NK-92 (cell line): ENCODE data around the gene PRR20B.
"Not testable (repeated sequence)": the region's sequence is repeated elsewhere in the genome, so short reads cannot be mapped to it uniquely, and the experiment has no call there.

Experiments
- DNase-seq: peaks from one replicate; lab custom pipeline; 2025; ENCODE audit not compliant: unreplicated experiment; lab: John Stamatoyannopoulos, UW

PRR20B gene

GRCh38 chr13:57147188-57147587 lies at the start of gene PRR20B:
Gene PRR20B (plus strand): TSS chr13:57147488. CDS start chr13:57147875, 387 bp downstream.
- not testable (repeated sequence) for DNase-seq

- DNase-seq, result no peak
These were observed 32.3 kb upstream of the PRR20B start for GRCh38 chr13:57114945-57115344.

- no peak for DNase-seq
These were observed 23.6 kb upstream of the PRR20B start for GRCh38 chr13:57123681-57124080.

DNA sequence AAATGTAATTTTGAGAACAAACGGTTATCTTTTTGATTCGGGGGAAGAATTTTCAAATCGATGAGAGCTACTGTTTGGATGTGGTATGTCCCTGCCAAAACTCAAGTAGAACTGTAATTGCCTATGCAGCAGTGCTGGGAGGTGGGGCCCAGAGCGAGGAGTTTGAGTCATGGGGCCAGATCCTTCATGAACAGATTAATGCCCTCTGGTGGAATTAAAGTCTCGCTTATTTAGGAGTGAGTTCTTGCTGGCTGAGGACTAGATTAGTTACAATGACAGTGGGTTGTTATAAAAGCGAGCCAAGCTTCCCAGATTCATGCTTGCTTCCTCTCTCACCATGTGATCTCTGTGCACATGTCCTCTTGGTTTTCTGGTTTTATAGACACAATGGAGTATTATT lies 18.4 kb upstream of the PRR20B start:
- DNase-seq, result no peak

GRCh38 chr13:57136093-57136492 lies 11.2 kb upstream of the PRR20B start:
- DNase-seq, result no peak

- DNase-seq, result no peak
These were observed 9.7 kb upstream of the PRR20B start for GRCh38 chr13:57137585-57137984.

DNA sequence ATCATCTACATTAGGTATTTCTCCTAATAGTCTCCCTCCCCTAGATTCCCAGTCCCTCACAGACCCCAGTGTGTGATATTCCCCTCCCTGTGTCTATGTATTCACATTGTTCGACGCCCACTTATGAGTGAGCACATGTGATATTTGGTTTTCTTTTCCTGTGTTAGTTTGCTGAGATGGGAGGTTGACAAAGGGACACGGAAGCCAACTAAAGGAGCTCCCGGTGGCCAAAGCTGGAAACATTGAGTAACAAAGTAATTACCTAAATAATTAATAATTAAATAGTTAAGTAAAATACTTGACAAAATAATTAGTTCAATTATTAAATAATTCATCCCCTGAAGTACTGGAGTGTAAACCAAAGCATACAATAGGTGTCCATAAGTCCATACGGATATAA lies 8.3 kb upstream of the PRR20B start:
- DNase-seq, result no peak

DNA sequence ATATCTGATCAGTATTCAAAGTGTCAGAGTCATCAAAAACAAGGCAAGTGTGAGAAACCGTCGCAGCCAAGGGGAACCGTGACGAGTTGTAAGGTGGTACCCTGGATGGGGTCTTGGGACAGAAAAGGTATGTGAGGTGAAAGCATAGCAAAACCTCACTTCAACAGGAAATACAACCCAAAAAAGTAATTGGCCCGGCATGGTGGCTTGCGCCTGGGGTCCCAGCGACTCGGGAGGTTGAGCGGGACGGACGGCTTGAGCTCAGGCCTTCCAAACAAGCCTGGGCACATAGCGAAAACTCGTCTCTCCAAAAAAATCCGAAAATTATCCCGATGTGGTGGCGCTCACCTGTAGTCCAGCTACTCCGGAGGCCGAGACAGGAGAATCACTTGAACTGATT lies 7.5 kb upstream of the PRR20B start:
- not testable (repeated sequence) for DNase-seq

DNA sequence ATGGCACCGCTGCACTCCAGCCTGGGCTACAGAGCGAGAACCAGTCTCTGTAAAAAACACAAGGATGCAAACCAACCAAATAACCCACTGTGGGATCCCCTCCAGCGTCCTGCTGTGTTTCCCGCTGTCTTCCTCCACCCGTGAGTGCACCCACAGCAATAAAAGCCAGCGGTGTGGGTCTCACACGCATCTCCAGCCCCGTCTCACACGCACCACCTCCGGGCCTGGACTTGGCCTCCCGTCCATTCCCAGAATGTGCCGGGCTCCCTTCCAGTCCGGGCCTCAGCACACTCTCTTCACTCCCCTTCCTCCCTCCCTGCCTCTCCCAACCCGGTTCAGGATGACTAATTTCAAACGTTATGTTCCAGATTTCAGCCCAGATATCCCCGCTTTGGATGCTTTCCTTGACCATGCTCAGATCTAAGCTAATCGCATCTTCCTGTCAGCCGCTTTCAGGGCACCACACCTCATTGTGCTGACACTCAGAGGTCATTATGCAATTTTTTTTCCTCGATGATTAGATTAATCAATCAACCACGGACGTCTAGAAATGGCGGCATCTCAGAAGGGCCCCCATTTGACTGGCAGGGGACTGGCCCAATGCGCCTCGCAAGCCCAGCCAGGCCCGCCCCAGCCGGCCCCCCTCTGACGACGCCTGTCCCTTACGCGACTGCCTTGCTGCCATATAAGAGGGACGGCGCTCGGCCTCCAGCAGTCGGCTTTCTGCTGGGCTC lies 6.9 kb upstream of the PRR20B start, which contains the start of gene PRR20A:
Gene PRR20A, plus strand, starts transcription at position 684 of the 734 bp plus-strand sequence. CDS start 387 bp downstream, outside the sequence.
- DNase-seq, result not testable (repeated sequence)

GRCh38 chr13:57148106-57148505 lies 818 bp downstream of the PRR20B start:
- DNase-seq, result not testable (repeated sequence)

GRCh38 chr13:57153761-57154160 lies 6.5 kb downstream of the PRR20B start, which contains the start of gene PRR20C:
Gene PRR20C (plus strand): TSS chr13:57154061. CDS start chr13:57154448, 387 bp downstream.
- DNase-seq, result not testable (repeated sequence)

- not testable (repeated sequence) for DNase-seq
These were observed 13.0 kb downstream of the PRR20B start, which contains the start of gene PRR20D for GRCh38 chr13:57160332-57160731. Gene PRR20D (plus strand): TSS chr13:57160632. CDS start chr13:57161019, 387 bp downstream.

DNA sequence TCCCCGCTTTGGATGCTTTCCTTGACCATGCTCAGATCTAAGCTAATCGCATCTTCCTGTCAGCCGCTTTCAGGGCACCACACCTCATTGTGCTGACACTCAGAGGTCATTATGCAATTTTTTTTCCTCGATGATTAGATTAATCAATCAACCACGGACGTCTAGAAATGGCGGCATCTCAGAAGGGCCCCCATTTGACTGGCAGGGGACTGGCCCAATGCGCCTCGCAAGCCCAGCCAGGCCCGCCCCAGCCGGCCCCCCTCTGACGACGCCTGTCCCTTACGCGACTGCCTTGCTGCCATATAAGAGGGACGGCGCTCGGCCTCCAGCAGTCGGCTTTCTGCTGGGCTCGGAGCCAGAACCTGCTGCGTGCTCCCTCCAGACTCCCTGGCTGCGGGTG lies 19.6 kb downstream of the PRR20B start, which contains the start of gene PRR20E:
Gene PRR20E, plus strand, starts transcription at position 301 of the 400 bp plus-strand sequence. CDS start 387 bp downstream, outside the sequence.
- DNase-seq, result not testable (repeated sequence)

- no peak for DNase-seq
These were observed 44.4 kb downstream of the PRR20B start for GRCh38 chr13:57191667-57192066.
